HepG2 (cell line): ENCODE results near the gene MPZL3. TPM values are rescaled to one million over a fixed set of nuclear protein-coding genes. Genes with fewer than 3 reads are reported as not detected.

Experiments used
- GFI1 ChIP-seq: sonication (generic); formaldehyde crosslinking; IDR thresholded peaks from 2 replicates; pipeline ENCODE4 v1.5.0; 2020; ENCODE audit warnings: missing genetic modification reagents, mild to moderate bottlenecking, borderline replicate concordance
- MED1 ChIP-seq: sonication (generic); formaldehyde crosslinking; IDR thresholded peaks from 2 replicates; pipeline ENCODE4 v1.4.0; 2020; ENCODE audit warnings: missing genetic modification reagents
- NFIC ChIP-seq: IDR thresholded peaks from 2 replicates; pipeline ENCODE4 v1.6.1; 2012; ENCODE audit warnings: mild to moderate bottlenecking, low read length, inconsistent platforms
- NR2F6 ChIP-seq, 2 experiments: IDR thresholded peaks; 2 replicates each; pipeline ENCODE4 v1.6.1; 2016; ENCODE audit warnings: antibody characterized with exemption in 1 of 2, mild to moderate bottlenecking in 1 of 2
- PATZ1 ChIP-seq: sonication (generic); formaldehyde crosslinking; IDR thresholded peaks from 2 replicates; pipeline ENCODE4 v1.4.0; 2020; ENCODE audit warnings: missing genetic modification reagents
- PITX1 ChIP-seq: sonication (generic); formaldehyde crosslinking; IDR thresholded peaks from 2 replicates; pipeline ENCODE4 v1.5.1; 2020; ENCODE audit warnings: mild to moderate bottlenecking, missing genetic modification reagents
- POGZ ChIP-seq: sonication (generic); formaldehyde crosslinking; IDR thresholded peaks from 2 replicates; pipeline ENCODE4 v1.4.0; 2020; ENCODE audit warnings: mild to moderate bottlenecking, missing genetic modification reagents
- POLR2G ChIP-seq: fragments of 200-400 bp; formaldehyde crosslinking; IDR thresholded peaks from 2 replicates; pipeline ENCODE4 v1.6.1; 2018; ENCODE audit warnings: mild to moderate bottlenecking, low read depth, low read length, moderate library complexity
- RXRA ChIP-seq: sonication (generic); formaldehyde crosslinking; IDR thresholded peaks from 2 replicates; pipeline ENCODE4 v1.5.1; 2020; ENCODE audit warnings: missing genetic modification reagents
- SOX13 ChIP-seq, 3 experiments: fragments of 450-650 bp in 1 of 3; sonication (generic) in 1 of 3; formaldehyde crosslinking in 1 of 3; IDR thresholded peaks in 2 of 3; conservative IDR thresholded peaks in 1 of 3; 2 replicates each; pipeline versions ENCODE4 v1.5.0 to v1.6.1; 2016 to 2020; ENCODE audit warnings: antibody characterized with exemption in 1 of 3, mild to moderate bottlenecking in 1 of 3, missing compliant biosample characterization in 1 of 3, missing genetic modification reagents in 1 of 3, moderate library complexity in 1 of 3
- SP5 ChIP-seq: IDR thresholded peaks from 2 replicates; pipeline ENCODE4 v1.6.1; 2016; ENCODE audit warnings: low read depth, borderline replicate concordance
- TARDBP ChIP-seq: sonication (generic); formaldehyde crosslinking; IDR thresholded peaks from 2 replicates; pipeline ENCODE4 v1.8.0; 2022; ENCODE audit warnings: mild to moderate bottlenecking, missing genetic modification reagents
- TOPORS ChIP-seq: sonication (generic); formaldehyde crosslinking; IDR thresholded peaks from 2 replicates; pipeline ENCODE4 v1.8.0; 2023; ENCODE audit warnings: mild to moderate bottlenecking, missing genetic modification reagents
- ZFP1 ChIP-seq: IDR thresholded peaks from 2 replicates; pipeline ENCODE4 v1.6.1; 2016
- ZFY ChIP-seq: sonication (generic); formaldehyde crosslinking; IDR thresholded peaks from 2 replicates; pipeline ENCODE4 v1.4.0; 2020; ENCODE audit warnings: missing genetic modification reagents
- ZNF230 ChIP-seq: sonication (generic); formaldehyde crosslinking; IDR thresholded peaks from 2 replicates; pipeline ENCODE4 v1.4.0; 2020; ENCODE audit warnings: mild to moderate bottlenecking, missing genetic modification reagents
- ZNF350 ChIP-seq: sonication (generic); formaldehyde crosslinking; IDR thresholded peaks from 2 replicates; pipeline ENCODE4 v1.4.0; 2020; ENCODE audit warnings: mild to moderate bottlenecking, low read depth, missing genetic modification reagents, borderline replicate concordance
- ZNF354B ChIP-seq: sonication (generic); formaldehyde crosslinking; IDR thresholded peaks from 2 replicates; pipeline ENCODE4 v1.8.0; 2022; ENCODE audit warnings: mild to moderate bottlenecking, missing genetic modification reagents
- ZNF430 ChIP-seq: sonication (generic); formaldehyde crosslinking; IDR thresholded peaks from 2 replicates; pipeline ENCODE4 v1.9.0; 2021; ENCODE audit warnings: mild to moderate bottlenecking, missing genetic modification reagents
- ZNF501 ChIP-seq: sonication (generic); formaldehyde crosslinking; IDR thresholded peaks from 2 replicates; pipeline ENCODE4 v1.5.1; 2020; ENCODE audit warnings: mild to moderate bottlenecking, moderate library complexity, missing genetic modification reagents
- ZNF564 ChIP-seq: sonication (generic); formaldehyde crosslinking; IDR thresholded peaks from 2 replicates; pipeline ENCODE4 v1.8.1; 2023; ENCODE audit warnings: mild to moderate bottlenecking, missing genetic modification reagents
- ZNF639 ChIP-seq: conservative IDR thresholded peaks from 2 replicates; pipeline ENCODE4 v1.6.1; 2018; ENCODE audit warnings: missing genetic modification reagents
- ZNF670 ChIP-seq: sonication (generic); formaldehyde crosslinking; IDR thresholded peaks from 2 replicates; pipeline ENCODE4 v1.8.0; 2022; ENCODE audit warnings: mild to moderate bottlenecking, missing genetic modification reagents, borderline replicate concordance
- ZNF749 ChIP-seq: sonication (generic); formaldehyde crosslinking; IDR thresholded peaks from 2 replicates; pipeline ENCODE4 v1.8.0; 2022; ENCODE audit warnings: mild to moderate bottlenecking, missing genetic modification reagents, moderate library complexity, borderline replicate concordance
- ZNF850 ChIP-seq: sonication (generic); formaldehyde crosslinking; conservative IDR thresholded peaks from 2 replicates; pipeline ENCODE4 v1.9.0; 2021; ENCODE audit warnings: mild to moderate bottlenecking, missing genetic modification reagents
- polyA plus RNA-seq, 8 experiments: library from polyadenylated mRNA; depleted of rRNA in 3 of 8; stranded (reverse) in 7 of 8; unstranded in 1 of 8; fragments of >200 nt; fragmentation: Illumina TruSeq in 4 of 8; extraction: Trizol in 4 of 8; gene quantifications; 2 replicates each; pipeline versions ENCODE4 v1.2.1 to v1.2.3, GENCODE V29; 2011 to 2016; ENCODE audit warnings: low read depth in 4 of 8, missing spikeins in 1 of 8, mixed read lengths in 1 of 8; ENCODE audit not compliant: insufficient read depth in 1 of 8
- total RNA-seq, 5 experiments: library from RNA; depleted of rRNA; stranded (reverse); fragments of >200 nt; fragmentation: Illumina TruSeq; extraction: Trizol; gene quantifications; 2 replicates each; pipeline ENCODE4 v1.2.3, GENCODE V29; 2016; ENCODE audit warnings: low read depth in 1 of 5
- TF ChIP-seq, protein P1 (sequence below): sonication (generic); formaldehyde crosslinking; IDR thresholded peaks from 2 replicates; pipeline ENCODE4 v1.5.0; 2020; ENCODE audit warnings: mild to moderate bottlenecking, missing genetic modification reagents

The MPZL3 gene
- total and polyA plus RNA-seq, 2 of the 13 experiments (the other 11 are each of a cell fraction or from before 2014, with no cell fraction given) = 5.3 to 9.3 TPM

GRCh38 chr11:118202599-118203422 lies 49.4 kb downstream of the MPZL3 start (continued):
- TF ChIP-seq PATZ1 (CRISPR knock-in tag) = peak; percentile 59
- TF ChIP-seq NR2F6 (IDR thresholded peaks at IDR 0.05) = peak; percentile 67; the same call in 1 of the 2 replicates
- peak; percentile 86 for TF ChIP-seq NR2F6 (CRISPR knock-in tag; IDR thresholded peaks at IDR 0.05)
- peak; percentile 97 for TF ChIP-seq MED1 (CRISPR knock-in tag)
- TF ChIP-seq ZNF564 (CRISPR knock-in tag) = no peak; the same call in 1 of the 2 replicates
- TF ChIP-seq RXRA (CRISPR knock-in tag) = peak; percentile 91
- TF ChIP-seq ZNF850 (CRISPR knock-in tag) = no peak
- TF ChIP-seq ZNF639 (CRISPR knock-in tag) = no peak
- TF ChIP-seq TOPORS (CRISPR knock-in tag) = 0 out of 2 replicates have a peak, but pooled peaks have one; percentile 40
- TF ChIP-seq SOX13 (IDR thresholded peaks at IDR 0.05) = 0 out of 2 replicates have a peak, but pooled peaks have one; percentile 38
- TF ChIP-seq SOX13 (CRISPR knock-in tag; conservative IDR thresholded peaks at IDR 0.05 in 1 of 2, IDR thresholded peaks at IDR 0.05 in 1 of 2) = peak in 1 of 2 experiments; percentile 79; a peak in 2 of 4 replicates
- peak; percentile 40 for TF ChIP-seq ZFY (CRISPR knock-in tag)
- TF ChIP-seq PITX1 (CRISPR knock-in tag) = peak; percentile 72; the same call in 1 of the 2 replicates
- peak; percentile 55; the same call in 1 of the 2 replicates for TF ChIP-seq POGZ
- TF ChIP-seq NFIC = peak; percentile 67
- TF ChIP-seq ZNF350 (CRISPR knock-in tag) = peak; percentile 68; the same call in 1 of the 2 replicates
- no peak for TF ChIP-seq ZNF354B (CRISPR knock-in tag)
- TF ChIP-seq ZNF430 (CRISPR knock-in tag) = peak; percentile 56; the same call in 1 of the 2 replicates
- peak; percentile 76; the same call in 1 of the 2 replicates for TF ChIP-seq ZNF670
- TF ChIP-seq ZNF230 (CRISPR knock-in tag) = 0 out of 2 replicates have a peak, but pooled peaks have one; percentile 26
- peak; percentile 74 for TF ChIP-seq ZNF501 (CRISPR knock-in tag)
- TF ChIP-seq POLR2G = peak; percentile 75
- TF ChIP-seq SP5 (CRISPR knock-in tag) = no peak
- TF ChIP-seq GFI1 (CRISPR knock-in tag) = peak; percentile 97
- TF ChIP-seq, protein P1, sequence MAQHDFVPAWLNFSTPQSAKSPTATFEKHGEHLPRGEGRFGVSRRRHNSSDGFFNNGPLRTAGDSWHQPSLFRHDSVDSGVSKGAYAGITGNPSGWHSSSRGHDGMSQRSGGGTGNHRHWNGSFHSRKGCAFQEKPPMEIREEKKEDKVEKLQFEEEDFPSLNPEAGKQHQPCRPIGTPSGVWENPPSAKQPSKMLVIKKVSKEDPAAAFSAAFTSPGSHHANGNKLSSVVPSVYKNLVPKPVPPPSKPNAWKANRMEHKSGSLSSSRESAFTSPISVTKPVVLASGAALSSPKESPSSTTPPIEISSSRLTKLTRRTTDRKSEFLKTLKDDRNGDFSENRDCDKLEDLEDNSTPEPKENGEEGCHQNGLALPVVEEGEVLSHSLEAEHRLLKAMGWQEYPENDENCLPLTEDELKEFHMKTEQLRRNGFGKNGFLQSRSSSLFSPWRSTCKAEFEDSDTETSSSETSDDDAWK = no peak
- TF ChIP-seq ZFP1 (CRISPR knock-in tag) = no peak
- peak; percentile 82 for TF ChIP-seq TARDBP (CRISPR knock-in tag)
- TF ChIP-seq ZNF749 = no peak; the same call in 1 of the 2 replicates
